CD4-positive, alpha-beta T cell (primary cell): ENCODE data around the gene SLC11A1. TPM values are rescaled to one million over a fixed set of nuclear protein-coding genes. Genes with fewer than 3 reads are reported as not detected.

Experiments
- ATAC-seq: fragments of 200-7000 bp; cut with Tn5 transposase; one replicate; pipeline ENCODE4 v1.10.0; 2022; ENCODE audit warnings: mild to moderate bottlenecking; ENCODE audit not compliant: poor library complexity
- CTCF ChIA-PET: fragments of 350-600 bp; sonication (Branson Sonifier 250); formaldehyde crosslinking; loops from one replicate; lab custom pipeline; 2021; ENCODE audit warnings: antibody characterized with exemption, inconsistent platforms; lab: Charles Lee
- POLR2A ChIA-PET: fragments of 350-600 bp; sonication (Branson Sonifier 250); formaldehyde crosslinking; loops from one replicate; lab custom pipeline; 2021; ENCODE audit warnings: antibody characterized with exemption, inconsistent platforms; lab: Charles Lee
- DNase-seq, 14 experiments: peaks; one replicate each; pipeline ENCODE4 v3.0.0-alpha.2; 2013 to 2020; ENCODE audit warnings: mixed read lengths in 2 of 14
- H3K27ac ChIP-seq, 2 donors: one replicate each; pipeline versions ENCODE4 v1.5.1 to v1.7.0; 2013; ENCODE audit warnings: low read length in 2 of 2, low read depth in 1 of 2, mild to moderate bottlenecking in 1 of 2
- H3K27me3 ChIP-seq, 2 experiments: 1 replicate in 1 of 2; 2 replicates in 1 of 2; pipeline versions ENCODE4 v1.6.1 to v1.7.0; 2013; ENCODE audit warnings: low read length in 2 of 2, control low read depth in 1 of 2, mild to moderate bottlenecking in 1 of 2, moderate library complexity in 1 of 2; ENCODE audit not compliant: insufficient read depth in 2 of 2, control insufficient read depth in 1 of 2
- H3K36me3 ChIP-seq: one replicate; pipeline ENCODE4 v1.6.1; 2013; ENCODE audit warnings: low read length, control low read depth; ENCODE audit not compliant: insufficient read depth
- H3K4me1 ChIP-seq: one replicate; pipeline ENCODE4 v1.6.1; 2013; ENCODE audit warnings: low read length, control low read depth; ENCODE audit not compliant: insufficient read depth
- H3K4me3 ChIP-seq: one replicate; pipeline ENCODE4 v1.5.1; 2013; ENCODE audit warnings: mild to moderate bottlenecking, low read length, moderate library complexity
- H3K9me3 ChIP-seq, 2 experiments: 1 replicate in 1 of 2; 2 replicates in 1 of 2; pipeline versions ENCODE4 v1.6.1 to v1.7.0; 2013; ENCODE audit warnings: low read length in 2 of 2, mild to moderate bottlenecking in 2 of 2, control low read depth in 1 of 2, moderate library complexity in 1 of 2; ENCODE audit not compliant: control insufficient read depth in 1 of 2, insufficient read depth in 1 of 2
- H3K27ac Mint-ChIP-seq: one replicate; pipeline ENCODE4 v1.8.0; 2020; ENCODE audit warnings: mixed read lengths
- H3K27me3 Mint-ChIP-seq: one replicate; pipeline ENCODE4 v1.8.0; 2021; ENCODE audit warnings: mixed read lengths
- H3K36me3 Mint-ChIP-seq: one replicate; pipeline ENCODE4 v1.8.0; 2021; ENCODE audit warnings: low read depth, mixed read lengths
- H3K4me1 Mint-ChIP-seq: one replicate; pipeline ENCODE4 v1.8.0; 2021; ENCODE audit warnings: low read depth, mixed read lengths
- H3K4me3 Mint-ChIP-seq: one replicate; pipeline ENCODE4 v1.8.0; 2020; ENCODE audit warnings: mild to moderate bottlenecking, mixed read lengths
- H3K9me3 Mint-ChIP-seq: one replicate; pipeline ENCODE4 v1.8.0; 2020; ENCODE audit warnings: mixed read lengths
- CTCF ChIP-seq: fragments of 200-600 bp; IDR thresholded peaks from one replicate; pipeline ENCODE4 v1.8.0; 2022; ENCODE audit warnings: antibody characterized with exemption, mild to moderate bottlenecking
- intact Hi-C, 2 experiments: fragments of 100-400 bp; cut with DNase I in 1 of 2; cut with micrococcal nuclease in 1 of 2; formaldehyde crosslinking; loops; one replicate each; pipeline versions ENCODE4 v1.15.1 to v1.9.0; 2023 to 2025; cut with DNase I, micrococcal nuclease
- total RNA-seq, 174 experiments: library from RNA in 2 of 174; stranded (reverse) in 2 of 174; gene quantifications; one replicate each; pipeline ENCODE4 v1.2.3 and lab custom pipeline; 2021 to 2026

SLC11A1 gene
- total RNA-seq, 2 experiments from 2014 or later: 4.9 to 6.3 TPM

DNA sequence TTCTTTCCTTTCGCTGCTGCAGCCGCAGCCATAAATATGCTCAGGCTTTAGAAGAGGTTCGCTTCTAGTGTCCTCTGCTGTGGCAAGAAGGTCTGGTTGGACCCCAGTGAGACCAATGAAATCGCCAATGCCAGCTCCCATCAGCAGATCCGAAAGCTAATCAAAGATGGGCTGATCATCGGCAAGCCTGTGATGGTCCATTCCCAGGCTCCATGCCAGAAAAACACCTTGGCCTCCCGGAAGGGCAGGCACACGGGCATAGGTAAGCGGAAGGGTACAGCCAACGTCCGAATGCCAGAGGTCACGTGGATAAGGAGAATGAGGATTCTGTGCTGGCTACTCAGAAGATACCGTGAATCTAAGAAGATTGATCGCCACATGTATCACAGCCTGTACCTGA is 28.0 kb upstream of the SLC11A1 start:
- intact Hi-C loops: no loop called here
- H3K9me3 Mint-ChIP-seq: peaks cover 7% of the 10 kb centered on the region
- no peaks in the 10 kb centered on the region for H3K27me3 Mint-ChIP-seq
- H3K36me3 Mint-ChIP-seq: peaks cover 5% of the 10 kb centered on the region
- no peak for TF ChIP-seq CTCF
- ATAC-seq (no peak), DNase-seq (no peak)
- ChIA-PET POLR2A (no interaction called here), CTCF (no interaction called here)
- no peaks in the 10 kb centered on the region for H3K4me1 Mint-ChIP-seq
- Histone ChIP-seq H3K27ac (no peak overlapping the region), H3K36me3 (no peaks in the 10 kb centered on the region), H3K9me3 (peaks cover 18 to 20% of the 10 kb centered on the region in 2 experiments), H3K4me3 (no peak overlapping the region), H3K4me1 (peaks cover 8% of the 10 kb centered on the region), H3K27me3 (no peaks in the 10 kb centered on the region)
- no peak overlapping the region for H3K27ac Mint-ChIP-seq
- H3K4me3 Mint-ChIP-seq: no peak overlapping the region

GRCh38 chr2:218354850-218355443 is 27.1 kb upstream of the SLC11A1 start:
- H3K27me3 ChIP-seq: no peaks in the 10 kb centered on the region
- H3K27me3 Mint-ChIP-seq: no peaks in the 10 kb centered on the region
- ChIA-PET POLR2A (interaction anchor here (2.5 kb wide), 1 partner anchor 32 kb away, joined by 8 read pairs; no protein-coding TSS in a partner anchor), CTCF (interaction anchor here (1.0 to 2.9 kb wide), 2 partner anchors 53 to 69 kb away, joined by 3 to 19 read pairs; no protein-coding TSS in a partner anchor)
- no peak overlapping the region for H3K27ac ChIP-seq
- intact Hi-C loops: loop anchor here in 1 of 2 experiments (5.0 kb wide), 1 partner anchor 42 kb away; the partner anchor contains the start of gene CTDSP1
- no peak overlapping the region for H3K27ac Mint-ChIP-seq
- no peaks in the 10 kb centered on the region for H3K4me1 Mint-ChIP-seq
- no peak for DNase-seq
- ATAC-seq: no peak
- H3K4me3 ChIP-seq: no peak overlapping the region
- no peak for TF ChIP-seq CTCF
- H3K4me1 ChIP-seq: peaks cover 8% of the 10 kb centered on the region
- H3K4me3 Mint-ChIP-seq: no peak overlapping the region
- H3K36me3 Mint-ChIP-seq: peaks cover 5% of the 10 kb centered on the region
- peaks cover 18 to 19% of the 10 kb centered on the region in 2 experiments for H3K9me3 ChIP-seq
- peaks cover 7% of the 10 kb centered on the region for H3K9me3 Mint-ChIP-seq
- H3K36me3 ChIP-seq: no peaks in the 10 kb centered on the region

GRCh38 chr2:218357236-218358177 is 24.6 kb upstream of the SLC11A1 start:
- Mint-ChIP-seq H3K4me1 (no peaks in the 10 kb centered on the region), H3K9me3 (peaks cover 2% of the 10 kb centered on the region), H3K27ac (no peak overlapping the region), H3K27me3 (no peaks in the 10 kb centered on the region), H3K4me3 (no peak overlapping the region), H3K36me3 (no peaks in the 10 kb centered on the region)
- Histone ChIP-seq H3K9me3 (peaks cover 3 to 4% of the 10 kb centered on the region in 2 experiments), H3K36me3 (no peaks in the 10 kb centered on the region), H3K27me3 (no peaks in the 10 kb centered on the region), H3K27ac (no peak overlapping the region), H3K4me3 (no peak overlapping the region), H3K4me1 (peaks cover 8% of the 10 kb centered on the region)
- ChIA-PET CTCF (interaction anchor here (0.6 to 3.5 kb wide), 8 partner anchors 35 to 86 kb away, joined by 3 to 21 read pairs (median 4); partner anchors contain the start of genes AAMP, PNKD and TMBIM1), POLR2A (interaction anchor here (0.6 to 2.5 kb wide), 15 partner anchors 10 to 97 kb away, joined by 3 to 8 read pairs (median 4); partner anchors contain the start of genes AAMP, CTDSP1, PNKD and TMBIM1)
- ATAC-seq: no peak
- no peak for TF ChIP-seq CTCF
- intact Hi-C loops: loop anchor here (2.0 to 5.0 kb wide), 4 partner anchors 37 to 173 kb away; partner anchors contain the start of genes CTDSP1 (in 1 of the 2) and TMBIM1 (in 1 of the 2)
- DNase-seq: no peak
